Trophoblast cell (in vitro differentiated cells and primary cell): ENCODE data around the gene KIF13A.
"Not testable (repeated sequence)": the region's sequence is repeated elsewhere in the genome, so short reads cannot be mapped to it uniquely, and the experiment has no call there.

Experiments used
- DNase-seq, 2 donors: peaks; one replicate each; pipeline ENCODE4 v3.0.0-alpha.2; 2016
- H2AFZ ChIP-seq: 2 replicates; pipeline ENCODE4 v1.6.1; 2013; ENCODE audit warnings: low read length, moderate library complexity, mild to moderate bottlenecking; ENCODE audit not compliant: insufficient read depth, poor library complexity
- H2AK5ac ChIP-seq: 2 replicates; pipeline ENCODE4 v1.6.1; 2013; ENCODE audit warnings: mild to moderate bottlenecking, low read length
- H2BK120ac ChIP-seq: 2 replicates; pipeline ENCODE4 v1.6.1; 2013; ENCODE audit warnings: low read length, mild to moderate bottlenecking, moderate library complexity; ENCODE audit not compliant: insufficient read depth, poor library complexity
- H2BK12ac ChIP-seq: 2 replicates; pipeline ENCODE4 v1.6.1; 2013; ENCODE audit warnings: mild to moderate bottlenecking, low read length, moderate library complexity
- H2BK5ac ChIP-seq: 2 replicates; pipeline ENCODE4 v1.6.1; 2013; ENCODE audit warnings: low read length, low read depth, moderate library complexity, mild to moderate bottlenecking; ENCODE audit not compliant: poor library complexity
- H3K14ac ChIP-seq: 2 replicates; pipeline ENCODE4 v1.6.1; 2013; ENCODE audit warnings: mild to moderate bottlenecking, low read length
- H3K18ac ChIP-seq: 2 replicates; pipeline ENCODE4 v1.6.1; 2013; ENCODE audit warnings: mild to moderate bottlenecking, low read length
- H3K23ac ChIP-seq: 2 replicates; pipeline ENCODE4 v1.6.1; 2013; ENCODE audit warnings: low read length
- H3K27ac ChIP-seq: 2 replicates; pipeline ENCODE4 v1.5.1; 2013; ENCODE audit warnings: low read depth, mild to moderate bottlenecking, inconsistent platforms, low read length, moderate library complexity
- H3K27me3 ChIP-seq: 2 replicates; pipeline ENCODE4 v1.6.1; 2013; ENCODE audit warnings: inconsistent platforms, mild to moderate bottlenecking, low read length, moderate library complexity; ENCODE audit not compliant: insufficient read depth
- H3K36me3 ChIP-seq, 2 experiments: 1 replicate in 1 of 2; 2 replicates in 1 of 2; pipeline ENCODE4 v1.6.1; 2013; ENCODE audit warnings: low read length in 2 of 2, mild to moderate bottlenecking in 2 of 2, moderate library complexity in 1 of 2; ENCODE audit not compliant: insufficient read depth in 2 of 2, control insufficient read depth in 1 of 2
- H3K4ac ChIP-seq: 2 replicates; pipeline ENCODE4 v1.6.1; 2013; ENCODE audit warnings: low read depth, mild to moderate bottlenecking, low read length, moderate library complexity
- H3K4me1 ChIP-seq, 2 experiments: 1 replicate in 1 of 2; 2 replicates in 1 of 2; pipeline ENCODE4 v1.6.1; 2013; ENCODE audit warnings: low read length in 2 of 2, mild to moderate bottlenecking in 2 of 2, moderate library complexity in 1 of 2; ENCODE audit not compliant: insufficient read depth in 2 of 2, control insufficient read depth in 1 of 2
- H3K4me2 ChIP-seq: 2 replicates; pipeline ENCODE4 v1.6.1; 2013; ENCODE audit warnings: inconsistent platforms, mild to moderate bottlenecking, low read length, moderate library complexity
- H3K4me3 ChIP-seq: 2 replicates; pipeline ENCODE4 v1.5.1; 2013; ENCODE audit warnings: mild to moderate bottlenecking, low read depth, low read length, inconsistent platforms
- H3K79me1 ChIP-seq: one replicate; pipeline ENCODE4 v1.6.1; 2013; ENCODE audit warnings: low read length
- H3K79me2 ChIP-seq: 2 replicates; pipeline ENCODE4 v1.6.1; 2013; ENCODE audit warnings: low read length, mild to moderate bottlenecking; ENCODE audit not compliant: control insufficient read depth, insufficient read depth, poor library complexity
- H3K9ac ChIP-seq: 2 replicates; pipeline ENCODE4 v1.6.1; 2013; ENCODE audit warnings: mild to moderate bottlenecking, low read length
- H3K9me3 ChIP-seq: 2 replicates; pipeline ENCODE4 v1.6.1; 2013; ENCODE audit warnings: low read depth, mild to moderate bottlenecking, control low read depth, inconsistent platforms, low read length; ENCODE audit not compliant: insufficient read depth
- H4K12ac ChIP-seq: 2 replicates; pipeline ENCODE4 v1.6.1; 2013; ENCODE audit warnings: low read depth, mild to moderate bottlenecking, low read length, moderate library complexity
- H4K8ac ChIP-seq: 2 replicates; pipeline ENCODE4 v1.6.1; 2013; ENCODE audit warnings: low read depth, mild to moderate bottlenecking, low read length, moderate library complexity
- H4K91ac ChIP-seq: one replicate; pipeline ENCODE4 v1.6.1; 2013; ENCODE audit warnings: low read depth, mild to moderate bottlenecking, low read length, moderate library complexity
- WGBS: extraction: QIAGEN DNeasy Blood & Tissue Kit; methylation state at CpG from one replicate; pipeline ENCODE4 v1.1.7; 2013; ENCODE audit warnings: missing lambda C conversion rate; ENCODE audit not compliant: insufficient read length, insufficient coverage; ENCODE audit errors: extremely low coverage; 5-methylcytosine and 5-hydroxymethylcytosine counted together

KIF13A gene

DNA sequence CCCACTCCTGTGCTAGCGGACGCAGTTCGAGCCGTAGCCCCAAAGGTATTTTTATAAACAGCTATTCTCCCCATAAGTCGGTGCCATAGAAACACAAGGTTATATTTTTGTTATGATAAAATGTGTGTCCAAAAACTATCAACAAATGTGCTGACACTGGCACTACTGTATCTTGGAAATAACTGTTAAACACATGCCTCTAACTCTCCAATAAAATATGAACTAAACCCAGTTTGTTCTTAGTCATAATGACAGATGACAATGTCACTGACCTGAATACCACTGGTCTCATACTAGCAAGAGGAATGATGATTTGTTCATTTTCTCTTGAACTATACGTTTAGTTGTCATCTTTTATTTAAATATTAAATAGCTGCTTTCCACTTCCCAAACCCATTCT lies 229.3 kb downstream of the KIF13A start:
- Histone ChIP-seq H3K9me3 (no peaks in the 10 kb centered on the region), H3K9ac (no peak overlapping the region), H3K27ac (no peak overlapping the region), H3K36me3 (peaks cover 10% of the 10 kb centered on the region in 2 experiments), H3K14ac (no peak overlapping the region), H3K23ac (no peak overlapping the region), H3K27me3 (no peaks in the 10 kb centered on the region), H2AFZ (no peak overlapping the region), H3K4ac (no peak overlapping the region), H4K8ac (no peak overlapping the region), H3K18ac (no peak overlapping the region), H2AK5ac (no peak overlapping the region), H4K12ac (no peak overlapping the region), H3K4me1 (no peaks in the 10 kb centered on the region), H4K91ac (no peak overlapping the region), H2BK120ac (no peak overlapping the region), H2BK5ac (no peak overlapping the region), H3K79me1 (no peaks in the 10 kb centered on the region), H3K4me2 (no peak overlapping the region), H3K79me2 (no peaks in the 10 kb centered on the region), H3K4me3 (no peak overlapping the region), H2BK12ac (no peak overlapping the region)
- WGBS: no CpG with 5 or more reads among the region's 6 CpGs
- DNase-seq: no peak

DNA sequence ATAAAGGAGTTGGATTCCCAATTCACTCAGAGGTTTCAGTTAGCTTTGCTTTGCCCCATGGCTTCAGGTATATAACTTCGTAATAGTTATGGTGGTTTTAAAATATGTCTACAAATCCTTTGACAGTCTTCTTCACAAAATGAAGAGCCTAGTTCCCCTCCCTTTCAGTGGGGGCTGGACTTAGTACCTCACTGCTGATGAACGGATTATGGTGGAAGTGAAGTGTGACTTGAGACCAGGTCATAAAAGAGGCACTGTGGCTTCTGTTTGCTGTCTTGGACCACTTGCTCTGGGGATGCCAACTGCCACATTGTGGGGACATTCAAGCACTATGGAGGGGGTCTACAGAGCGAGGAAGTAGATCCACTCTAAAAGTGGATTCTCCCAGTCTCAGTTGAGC lies 233.2 kb downstream of the KIF13A start:
- no peak overlapping the region for H4K12ac ChIP-seq
- peaks cover 2% of the 10 kb centered on the region in 2 experiments for H3K36me3 ChIP-seq
- H3K4me2 ChIP-seq: no peak overlapping the region
- H2BK120ac ChIP-seq: no peak overlapping the region
- no peak overlapping the region for H2BK12ac ChIP-seq
- no CpG with 5 or more reads among the region's 3 CpGs for WGBS
- no peak overlapping the region for H4K91ac ChIP-seq
- H4K8ac ChIP-seq: no peak overlapping the region
- H3K79me2 ChIP-seq: no peaks in the 10 kb centered on the region
- H3K14ac ChIP-seq: no peak overlapping the region
- no peaks in the 10 kb centered on the region for H3K9me3 ChIP-seq
- no peak for DNase-seq
- H3K79me1 ChIP-seq: no peaks in the 10 kb centered on the region
- H3K4ac ChIP-seq: no peak overlapping the region
- H3K23ac ChIP-seq: no peak overlapping the region
- H3K27me3 ChIP-seq: no peaks in the 10 kb centered on the region
- no peak overlapping the region for H2AFZ ChIP-seq
- no peaks in the 10 kb centered on the region for H3K4me1 ChIP-seq
- H2BK5ac ChIP-seq: no peak overlapping the region
- no peak overlapping the region for H3K27ac ChIP-seq
- no peak overlapping the region for H3K9ac ChIP-seq
- no peak overlapping the region for H2AK5ac ChIP-seq
- no peak overlapping the region for H3K18ac ChIP-seq
- no peak overlapping the region for H3K4me3 ChIP-seq

DNA sequence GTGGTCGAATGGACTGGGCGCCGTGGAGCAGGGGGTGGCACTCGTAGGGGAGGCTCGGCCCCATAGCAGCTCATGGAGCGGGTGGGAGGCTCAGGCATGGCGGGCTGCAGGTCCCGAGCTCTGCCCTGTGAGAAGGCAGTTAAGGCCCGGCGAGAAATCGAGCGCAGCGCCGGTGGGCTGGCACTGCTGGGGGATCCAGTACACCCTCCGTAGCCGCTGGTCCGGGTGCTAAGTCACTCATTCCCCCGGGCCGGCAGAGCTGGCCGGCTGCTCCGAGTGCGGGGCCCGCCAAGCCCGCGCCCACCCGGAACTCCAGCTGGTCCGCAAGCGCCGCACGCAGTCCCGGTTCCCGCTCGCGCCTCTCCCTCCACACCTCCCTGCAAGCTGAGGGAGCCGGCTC lies 242.1 kb downstream of the KIF13A start:
- no CpG with 5 or more reads among the region's 35 CpGs for WGBS
- not testable (repeated sequence) for H3K4me2 ChIP-seq, H3K4ac ChIP-seq, H3K27ac ChIP-seq, H3K4me3 ChIP-seq, H2AFZ ChIP-seq, H4K12ac ChIP-seq, H4K8ac ChIP-seq, H3K9me3 ChIP-seq, H3K23ac ChIP-seq, H3K27me3 ChIP-seq, H3K14ac ChIP-seq, H3K18ac ChIP-seq, H2BK5ac ChIP-seq, H3K79me1 ChIP-seq, H4K91ac ChIP-seq, H3K9ac ChIP-seq, H2BK120ac ChIP-seq, H3K36me3 ChIP-seq, DNase-seq, H3K79me2 ChIP-seq, H2AK5ac ChIP-seq, H2BK12ac ChIP-seq, H3K4me1 ChIP-seq

DNA sequence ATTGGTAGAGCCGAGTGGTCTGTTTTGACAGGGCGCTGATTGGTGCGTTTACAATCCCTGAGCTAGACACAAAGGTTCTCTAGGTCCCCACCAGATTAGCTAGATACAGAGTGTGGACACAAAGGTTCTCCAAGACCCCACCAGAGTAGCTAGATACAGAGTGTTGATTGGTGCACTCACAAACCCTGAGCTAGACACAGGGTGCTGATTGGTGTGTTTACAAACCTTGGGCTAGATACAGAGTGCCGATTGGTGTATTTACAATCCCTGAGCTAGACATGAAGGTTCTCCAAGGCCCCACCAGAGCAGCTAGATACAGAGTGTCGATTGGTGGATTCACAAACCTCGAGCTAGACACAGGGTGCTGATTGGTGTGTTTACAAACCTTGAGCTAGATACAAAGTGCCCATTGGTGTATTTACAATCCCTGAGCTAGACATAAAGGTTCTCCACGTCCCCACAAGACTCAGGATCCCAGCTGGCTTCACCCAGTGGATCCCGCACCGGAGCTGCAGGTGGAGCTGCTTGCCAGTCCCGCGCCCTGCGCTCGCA lies 242.6 kb downstream of the KIF13A start:
- H2AFZ ChIP-seq, H3K79me2 ChIP-seq, H2BK12ac ChIP-seq, H3K4me3 ChIP-seq, H3K27me3 ChIP-seq, H3K18ac ChIP-seq, H3K9me3 ChIP-seq, H2BK5ac ChIP-seq, H3K4me1 ChIP-seq, H3K79me1 ChIP-seq, H3K23ac ChIP-seq, H3K9ac ChIP-seq, DNase-seq, H4K91ac ChIP-seq, H3K27ac ChIP-seq, H3K4ac ChIP-seq, H3K36me3 ChIP-seq, H3K14ac ChIP-seq, H2AK5ac ChIP-seq, H3K4me2 ChIP-seq, H2BK120ac ChIP-seq, H4K12ac ChIP-seq, H4K8ac ChIP-seq: not testable (repeated sequence)
- no CpG with 5 or more reads among the region's 13 CpGs for WGBS
